Panc1 (cell line): ENCODE results near the gene EMID1.

Experiments
- CTCF ChIP-seq: fragments of 450-650 bp; IDR thresholded peaks from 2 replicates; pipeline ENCODE4 v1.5.1; 2017; ENCODE audit warnings: mild to moderate bottlenecking
- POLR2AphosphoS5 ChIP-seq: IDR thresholded peaks from 2 replicates; pipeline ENCODE4 v1.6.1; 2012; ENCODE audit warnings: mild to moderate bottlenecking, low read depth, low read length, moderate library complexity
- REST ChIP-seq, 2 experiments: IDR thresholded peaks; 2 replicates each; pipeline ENCODE4 v1.6.1; 2011 to 2012; ENCODE audit warnings: low read depth in 2 of 2, control low read depth in 1 of 2, low read length in 1 of 2, mild to moderate bottlenecking in 1 of 2, moderate library complexity in 1 of 2; ENCODE audit not compliant: insufficient read depth in 1 of 2
- SIN3A ChIP-seq: IDR thresholded peaks from 2 replicates; pipeline ENCODE4 v1.6.1; 2012; ENCODE audit warnings: low read depth, mild to moderate bottlenecking, low read length, moderate library complexity, borderline replicate concordance; ENCODE audit not compliant: insufficient read depth
- TCF7L2 ChIP-seq: IDR thresholded peaks from 2 replicates; pipeline ENCODE4 v1.6.1; 2011; ENCODE audit warnings: mild to moderate bottlenecking, low read depth, low read length, inconsistent platforms

DNA sequence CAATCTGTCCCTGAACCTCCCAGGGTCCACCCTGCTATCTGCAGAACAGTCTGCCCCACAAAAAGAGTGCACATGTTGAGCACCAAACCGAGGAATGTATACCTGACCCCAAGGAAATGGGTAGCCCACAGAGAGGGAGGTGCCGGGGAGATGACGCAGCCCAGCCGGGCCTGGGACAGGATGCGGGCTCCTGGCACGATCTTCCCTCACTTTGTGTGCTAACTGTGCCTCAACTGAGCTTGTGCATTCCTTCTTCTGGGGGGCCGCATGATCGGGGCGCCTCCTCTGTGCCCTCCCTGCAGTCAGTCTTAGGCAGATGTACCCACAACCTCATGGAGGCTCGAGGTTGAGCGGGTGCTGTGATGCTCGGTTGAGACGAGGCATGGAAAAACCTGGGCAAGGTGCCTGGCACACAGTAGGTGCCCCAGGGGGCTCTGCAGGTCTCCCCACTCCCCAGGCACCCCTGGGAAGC is 103.1 kb downstream of the EMID1 start:
- TF ChIP-seq REST (IDR thresholded peaks at IDR 0.05; ENCODE audit: insufficient read depth in 1 of 2, low read depth in 2 of 2, low read length in 1 of 2): no peak
- TF ChIP-seq POLR2AphosphoS5: no peak
- TF ChIP-seq CTCF: no peak
- TF ChIP-seq SIN3A: no peak
- no peak for TF ChIP-seq TCF7L2
